SW480 (cell line): Measurements from ENCODE around the gene MAST4.
"Not testable (repeated sequence)": the region's sequence is repeated elsewhere in the genome, so short reads cannot be mapped to it uniquely, and the experiment has no call there.

Source experiments
- DNase-seq: peaks from one replicate; pipeline ENCODE4 v3.0.0-alpha.2; 2016; ENCODE audit warnings: low spot score

The MAST4 gene

GRCh38 chr5:67090040-67090439 lies 493.8 kb downstream of the MAST4 start:
- DNase-seq, result no peak

- DNase-seq, result no peak
These were observed 494.4 kb downstream of the MAST4 start for GRCh38 chr5:67090593-67090992.

- DNase-seq, result no peak
These were observed 496.3 kb downstream of the MAST4 start for GRCh38 chr5:67092535-67092934.

- DNase-seq, result no peak
These were observed 497.1 kb downstream of the MAST4 start for GRCh38 chr5:67093279-67093678.

GRCh38 chr5:67094476-67095300 lies 498.5 kb downstream of the MAST4 start:
- no peak for DNase-seq

- no peak for DNase-seq
These were observed 499.4 kb downstream of the MAST4 start for GRCh38 chr5:67095346-67096171.

GRCh38 chr5:67098656-67099055 lies 502.5 kb downstream of the MAST4 start:
- DNase-seq, result no peak

GRCh38 chr5:67100301-67100700 lies 504.1 kb downstream of the MAST4 start:
- no peak for DNase-seq

GRCh38 chr5:67102708-67103107 lies 506.5 kb downstream of the MAST4 start:
- DNase-seq, result no peak

GRCh38 chr5:67104859-67105258 lies 508.7 kb downstream of the MAST4 start:
- no peak for DNase-seq

- DNase-seq, result no peak
These were observed 509.1 kb downstream of the MAST4 start for GRCh38 chr5:67105270-67105669.

GRCh38 chr5:67106626-67107342 lies 510.6 kb downstream of the MAST4 start:
- DNase-seq, result no peak

GRCh38 chr5:67111779-67112178 lies 515.6 kb downstream of the MAST4 start:
- DNase-seq, result no peak

- DNase-seq, result no peak
These were observed 519.1 kb downstream of the MAST4 start for GRCh38 chr5:67115246-67115645.

GRCh38 chr5:67115817-67116216 lies 519.6 kb downstream of the MAST4 start:
- DNase-seq, result no peak

- DNase-seq, result no peak
These were observed 521.9 kb downstream of the MAST4 start for GRCh38 chr5:67118050-67118620.

GRCh38 chr5:67119010-67119409 lies 522.8 kb downstream of the MAST4 start:
- DNase-seq, result no peak

GRCh38 chr5:67120032-67120431 lies 523.8 kb downstream of the MAST4 start:
- DNase-seq, result no peak

GRCh38 chr5:67123819-67124218 lies 527.6 kb downstream of the MAST4 start:
- DNase-seq, result no peak

- DNase-seq, result no peak
These were observed 528.4 kb downstream of the MAST4 start for GRCh38 chr5:67124556-67124955.

GRCh38 chr5:67127347-67127895 lies 531.2 kb downstream of the MAST4 start:
- not testable (repeated sequence) for DNase-seq

GRCh38 chr5:67129768-67130167 lies 533.6 kb downstream of the MAST4 start:
- DNase-seq, result no peak
